ENCODE data around the gene TNIP2.

TNIP2 gene

DNA sequence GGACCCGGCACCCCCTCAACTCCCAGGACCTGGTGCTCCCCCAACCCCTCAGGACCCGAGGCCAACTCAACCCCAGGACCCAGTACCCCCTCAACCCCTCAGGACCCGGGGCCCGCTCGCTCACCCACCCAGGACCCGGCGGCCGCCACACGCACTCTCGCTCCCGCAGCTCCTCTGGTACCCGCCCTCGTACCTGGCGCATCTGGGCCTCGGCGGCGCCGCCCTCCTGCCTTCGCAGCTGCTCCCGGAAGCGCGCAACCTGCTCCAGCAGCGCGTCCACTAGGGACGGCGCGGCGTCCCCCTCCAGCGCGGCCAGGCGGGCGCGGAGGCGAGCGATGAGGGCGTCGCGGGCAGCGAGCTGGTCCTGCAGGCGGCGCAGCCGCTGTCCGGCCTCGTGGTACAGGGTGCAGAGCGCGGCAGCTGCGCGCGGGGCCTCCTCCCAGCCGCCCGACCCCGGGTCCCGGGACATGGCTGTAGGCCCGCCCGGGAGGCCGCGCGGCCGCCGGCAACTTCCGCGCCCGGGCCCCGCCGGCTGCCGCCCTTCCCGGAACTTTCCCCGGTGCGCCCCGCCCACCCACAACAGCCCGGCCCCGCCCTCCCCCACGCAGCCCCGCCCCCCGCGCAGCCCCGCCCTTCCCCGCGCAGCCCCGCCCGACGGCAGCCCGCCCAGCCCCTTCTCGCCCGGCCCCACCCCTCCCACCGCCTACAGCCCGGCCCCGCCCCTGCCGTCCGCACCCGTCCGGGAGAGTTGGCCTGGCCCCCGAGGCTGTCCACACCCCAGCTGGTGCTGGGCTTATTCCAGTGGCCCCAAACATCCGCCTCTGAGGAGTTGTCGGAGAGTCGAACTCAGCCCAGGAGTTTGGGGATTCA, at the start of gene TNIP2:
Gene TNIP2, minus strand, starts transcription at position 516 of the 870 bp plus-strand sequence. Its CDS starts 47 bp downstream, at position 469.
- no peak for DNase-seq

DNA sequence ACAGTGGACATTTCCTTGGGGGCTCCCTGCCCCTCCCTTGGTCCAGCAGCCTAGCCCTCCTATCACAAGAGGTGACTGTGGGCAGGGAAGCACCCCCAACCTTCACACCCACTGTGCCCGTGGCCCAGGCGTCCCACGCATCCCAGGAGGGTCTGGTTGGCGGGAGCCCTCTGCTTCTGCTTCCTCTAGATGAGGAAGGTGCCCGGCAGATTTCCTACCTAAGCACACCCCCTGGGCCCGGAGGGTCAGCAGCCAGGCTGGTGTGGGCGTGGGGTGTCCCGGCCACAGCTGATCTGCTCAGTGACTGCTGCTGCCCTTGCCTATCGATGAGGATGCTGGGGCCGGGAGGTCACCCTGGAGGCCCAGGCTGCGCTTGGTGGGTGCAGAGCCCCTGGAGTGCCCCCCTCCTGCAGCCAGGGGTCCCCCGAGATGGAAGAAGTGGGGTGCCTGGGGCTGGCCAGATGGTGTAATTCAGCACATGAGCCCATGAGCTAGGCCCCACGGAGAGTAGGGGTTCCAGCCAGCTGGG, 48.9 kb upstream of the TNIP2 start:
- DNase-seq, result no peak

- DNase-seq, result no peak
These were observed 48.4 kb upstream of the TNIP2 start for GRCh38 chr4:2804449-2804972.

GRCh38 chr4:2803624-2804448, 47.7 kb upstream of the TNIP2 start:
- peak; percentile 73 for DNase-seq

DNA sequence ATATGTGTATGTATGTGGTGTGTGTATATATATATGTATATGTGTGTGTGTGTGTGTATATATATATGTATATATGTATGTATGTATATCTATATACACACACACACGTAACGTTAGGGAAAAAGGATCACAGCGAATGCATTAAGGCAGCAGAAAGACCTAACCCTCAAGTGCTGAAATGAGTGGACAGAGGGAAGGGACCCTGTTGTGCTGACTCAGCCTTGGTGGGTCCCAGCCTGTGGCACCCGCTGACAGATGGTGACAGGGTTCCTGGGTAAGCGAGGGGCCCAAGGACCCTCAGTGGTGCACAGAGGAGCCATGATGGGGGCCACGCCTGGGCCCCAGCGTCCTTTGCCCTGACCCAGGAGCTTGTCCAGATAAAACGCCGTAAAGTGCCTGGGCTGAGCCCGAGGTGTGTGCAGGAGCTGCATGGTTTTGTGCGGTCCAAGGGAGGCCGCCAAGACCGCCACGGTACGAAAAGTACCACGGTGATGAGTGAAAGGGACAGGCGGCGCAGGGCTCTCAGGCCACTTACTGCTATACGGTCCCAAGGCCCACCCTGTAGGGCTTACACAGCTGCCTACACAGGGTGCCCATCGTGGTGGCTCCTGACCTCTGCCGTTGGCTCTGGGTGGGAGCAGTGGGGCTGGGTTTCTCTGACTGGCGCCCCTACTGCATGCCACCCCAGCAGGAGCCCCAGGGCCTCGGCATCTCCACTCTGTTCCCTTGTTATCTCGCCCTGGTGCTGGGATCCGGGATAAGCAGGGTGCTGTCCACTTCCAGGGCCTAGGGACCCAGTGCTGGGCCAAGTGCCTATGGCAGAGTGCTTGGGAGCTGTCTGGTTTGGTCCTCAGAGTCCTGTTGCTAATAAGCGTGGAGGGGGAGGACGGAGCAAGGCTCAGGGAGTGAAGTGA, 46.7 kb upstream of the TNIP2 start:
- DNase-seq, result no peak

- no peak for DNase-seq
These were observed 44.8 kb upstream of the TNIP2 start for GRCh38 chr4:2800691-2801596.

- no peak for DNase-seq
These were observed 44.0 kb upstream of the TNIP2 start for GRCh38 chr4:2799971-2800690.

GRCh38 chr4:2799224-2799911, 43.2 kb upstream of the TNIP2 start:
- no peak for DNase-seq

DNA sequence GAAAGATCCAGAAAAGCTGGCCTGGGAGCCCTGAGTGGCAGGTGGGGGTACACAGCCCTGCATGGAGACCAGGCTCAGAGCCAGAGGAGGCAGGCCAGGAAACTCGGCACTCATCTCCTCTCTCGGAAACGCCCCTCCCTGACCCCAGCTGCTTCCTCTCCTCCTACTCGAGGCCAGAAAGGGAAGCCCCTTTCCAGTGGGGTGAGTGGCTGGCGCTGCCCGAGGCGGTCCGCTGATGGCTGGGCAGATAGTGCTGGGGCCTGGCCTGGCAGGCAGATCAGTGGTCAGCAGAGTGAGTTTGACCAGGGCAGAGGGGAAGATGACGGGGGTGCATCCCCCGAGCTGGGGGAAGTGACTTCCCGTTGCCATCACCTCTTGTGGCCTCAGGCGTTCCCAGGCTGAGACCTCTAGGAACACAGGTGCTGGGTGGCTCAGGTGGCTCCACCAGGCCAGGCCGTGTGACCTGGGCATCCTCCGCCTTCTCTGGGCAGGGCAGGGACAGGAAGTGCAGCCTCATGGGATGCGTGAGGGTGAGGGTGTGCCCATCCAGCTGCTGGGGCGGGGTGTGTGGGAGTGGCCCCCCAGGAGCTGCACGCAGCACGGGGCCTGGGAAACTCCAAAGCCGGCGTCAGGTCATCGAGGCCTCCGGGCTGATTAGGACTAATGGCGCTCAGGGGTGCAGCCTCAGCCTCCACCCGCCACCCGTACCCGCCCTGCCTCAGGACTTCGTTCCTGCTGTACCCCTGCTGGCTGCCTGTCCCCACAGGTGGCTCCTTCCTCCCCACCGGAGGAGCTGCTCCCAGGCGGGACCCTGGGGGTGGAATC, 42.5 kb upstream of the TNIP2 start:
- peak; percentile 47 for DNase-seq

DNA sequence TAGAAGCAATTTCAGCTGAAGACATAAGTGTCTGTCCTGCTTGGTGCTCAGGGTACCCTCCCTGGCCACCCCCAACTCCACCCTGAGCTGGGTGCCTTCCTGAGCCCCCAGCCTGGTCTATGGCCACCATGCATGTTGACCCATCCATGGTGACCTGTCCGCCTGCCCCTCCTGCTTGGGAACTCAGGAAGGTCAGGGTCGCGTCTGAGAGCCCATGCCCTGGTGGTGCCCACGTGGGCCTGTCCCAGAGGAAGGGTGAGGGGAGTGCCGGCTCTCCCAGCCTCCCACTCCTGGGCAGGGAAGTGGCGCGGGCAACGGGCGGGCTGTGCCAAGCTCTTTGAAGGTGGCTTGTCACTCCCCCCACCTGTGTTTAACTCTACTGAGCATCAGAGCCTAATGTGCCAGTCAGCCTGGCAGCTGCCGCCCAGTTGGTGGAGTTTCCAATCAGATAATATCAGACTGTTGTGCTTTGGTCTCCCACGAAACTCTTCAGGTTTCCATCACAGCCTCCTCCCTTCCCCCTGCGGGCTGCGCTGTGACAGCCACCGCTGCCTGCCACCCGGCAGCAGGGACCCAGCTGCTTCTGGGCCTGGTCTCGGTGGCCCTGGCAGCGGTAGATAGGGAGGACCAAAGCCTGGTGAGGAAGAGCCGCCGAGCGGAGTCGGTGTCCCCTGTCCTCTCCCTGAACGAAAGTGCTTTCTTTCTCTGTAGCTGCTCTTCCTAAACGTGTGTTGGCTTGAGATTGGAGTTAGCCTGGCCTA, 41.6 kb upstream of the TNIP2 start:
- peak; percentile 39 for DNase-seq

DNA sequence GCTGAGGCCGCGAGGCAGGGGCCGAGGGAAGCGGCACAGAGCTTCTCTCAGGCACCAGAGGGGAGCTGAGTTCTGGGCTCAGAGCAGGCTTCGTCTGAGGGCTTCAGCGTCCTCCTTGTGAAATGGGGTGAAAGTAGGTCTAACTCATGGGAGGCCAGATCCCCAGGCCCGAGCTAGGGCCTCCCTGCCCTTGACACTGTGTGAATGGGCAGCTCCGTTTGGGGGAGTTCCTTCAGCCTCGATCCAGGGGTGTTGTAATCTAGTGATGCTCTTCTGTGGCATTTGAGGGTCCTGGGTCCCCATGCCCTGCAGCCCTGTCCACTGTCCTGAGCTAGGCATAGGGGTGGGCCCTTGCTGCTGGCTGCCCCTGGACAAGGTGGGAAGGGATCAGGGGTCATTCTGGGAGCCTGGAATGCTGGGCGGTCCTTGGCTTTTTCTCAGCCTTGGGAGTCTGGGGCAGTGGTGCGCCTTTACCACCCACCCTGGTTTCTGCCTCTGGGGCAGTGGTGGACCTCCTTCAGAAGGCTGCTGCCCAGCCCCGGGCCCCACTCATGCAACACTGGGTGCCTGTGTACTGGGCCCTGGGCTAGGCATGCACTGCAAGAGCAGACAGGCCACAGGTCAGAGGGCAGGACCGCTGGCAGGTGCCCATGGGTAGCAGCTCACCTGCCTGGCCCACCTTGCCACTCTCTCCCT, 40.9 kb upstream of the TNIP2 start:
- DNase-seq, result no peak

GRCh38 chr4:2795893-2796848, 40.0 kb upstream of the TNIP2 start:
- no peak for DNase-seq

GRCh38 chr4:2795300-2795892, 39.3 kb upstream of the TNIP2 start:
- DNase-seq, result no peak

GRCh38 chr4:2794486-2795299, 38.6 kb upstream of the TNIP2 start:
- DNase-seq, result peak; percentile 52

Measured in NCI-H1694 (cell line).